Measurements from ENCODE around the gene KIRREL1. TPM values are rescaled to one million over a fixed set of nuclear protein-coding genes. Genes with fewer than 3 reads are reported as not detected.

KIRREL1 gene
- 57.7 and 58.1 TPM in 2 replicates for total RNA-seq

GRCh38 chr1:157993147-157993917 is at the start of gene KIRREL1:
KIRREL1 (plus strand) TSS chr1:157993645; CDS start chr1:157993677, 32 bp downstream.

Other genes starting within 250 kb of the KIRREL1 start
- gene FCRL2, start 216.5 kb upstream of the KIRREL1 start, total RNA-seq = not detected in 2 replicates
- gene FCRL1, start 173.5 kb upstream of the KIRREL1 start, total RNA-seq = not detected in 2 replicates
- gene CD5L, start 151.8 kb upstream of the KIRREL1 start, total RNA-seq = not detected in 2 replicates
- 0.67 and 0.89 TPM in 2 replicates for gene CD1D, start 187.2 kb downstream of the KIRREL1 start, total RNA-seq

Data from bronchus fibroblast of lung (primary cell).